Right lobe of liver (tissue), 4 donors: Measurements from ENCODE around the gene FOXB1.

Experiments used
- POLR2A ChIP-seq: fragments of 450-650 bp; IDR thresholded peaks from one replicate; pipeline ENCODE4 v1.6.1; 2017; ENCODE audit warnings: antibody characterized with exemption, mild to moderate bottlenecking
- TF ChIP-seq, protein P1 (sequence below), 4 donors: fragments of 200-600 bp in 3 of 4; fragments of 450-650 bp in 1 of 4; IDR thresholded peaks; one replicate each; pipeline versions ENCODE4 v1.5.1 to v1.8.0; 2016 to 2022; ENCODE audit warnings: antibody characterized with exemption in 4 of 4, mild to moderate bottlenecking in 2 of 4
- donor health status: DM: no; HTN: no; CAD: no.
- donor health status: DM: no; HTN: no; CAD: no.
- donor health status: DM: no; HTN: yes; CAD: no.

DNA sequence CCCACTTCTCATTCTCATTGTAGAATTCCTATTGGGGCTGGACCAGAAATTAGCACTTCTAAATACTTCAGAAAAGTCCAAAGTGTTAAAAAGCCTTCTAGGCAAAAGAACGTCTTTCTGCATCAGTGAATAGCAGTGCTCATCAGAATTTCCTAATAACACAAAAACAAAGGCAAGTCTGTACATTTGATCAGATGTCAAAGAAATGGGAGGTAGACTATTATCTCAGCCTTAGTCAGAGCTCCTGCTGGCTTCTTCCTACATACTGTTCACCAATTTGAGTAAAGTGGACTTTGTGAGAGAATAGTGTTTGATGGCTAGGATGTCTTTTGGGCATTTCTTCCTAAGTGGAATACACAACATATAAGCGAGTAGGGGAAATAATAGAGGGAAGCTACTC, 48.7 kb downstream of the FOXB1 start:
- TF ChIP-seq, protein P1, sequence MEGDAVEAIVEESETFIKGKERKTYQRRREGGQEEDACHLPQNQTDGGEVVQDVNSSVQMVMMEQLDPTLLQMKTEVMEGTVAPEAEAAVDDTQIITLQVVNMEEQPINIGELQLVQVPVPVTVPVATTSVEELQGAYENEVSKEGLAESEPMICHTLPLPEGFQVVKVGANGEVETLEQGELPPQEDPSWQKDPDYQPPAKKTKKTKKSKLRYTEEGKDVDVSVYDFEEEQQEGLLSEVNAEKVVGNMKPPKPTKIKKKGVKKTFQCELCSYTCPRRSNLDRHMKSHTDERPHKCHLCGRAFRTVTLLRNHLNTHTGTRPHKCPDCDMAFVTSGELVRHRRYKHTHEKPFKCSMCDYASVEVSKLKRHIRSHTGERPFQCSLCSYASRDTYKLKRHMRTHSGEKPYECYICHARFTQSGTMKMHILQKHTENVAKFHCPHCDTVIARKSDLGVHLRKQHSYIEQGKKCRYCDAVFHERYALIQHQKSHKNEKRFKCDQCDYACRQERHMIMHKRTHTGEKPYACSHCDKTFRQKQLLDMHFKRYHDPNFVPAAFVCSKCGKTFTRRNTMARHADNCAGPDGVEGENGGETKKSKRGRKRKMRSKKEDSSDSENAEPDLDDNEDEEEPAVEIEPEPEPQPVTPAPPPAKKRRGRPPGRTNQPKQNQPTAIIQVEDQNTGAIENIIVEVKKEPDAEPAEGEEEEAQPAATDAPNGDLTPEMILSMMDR (IDR thresholded peaks at IDR 0.05): no peak
- no peak for TF ChIP-seq POLR2A
